Measurements from ENCODE around the gene TWIST2. TPM values are rescaled to one million over a fixed set of nuclear protein-coding genes. Genes with fewer than 3 reads are reported as not detected.

TWIST2 gene
- total RNA-seq, 1 donor from 2014 or later: not detected

DNA sequence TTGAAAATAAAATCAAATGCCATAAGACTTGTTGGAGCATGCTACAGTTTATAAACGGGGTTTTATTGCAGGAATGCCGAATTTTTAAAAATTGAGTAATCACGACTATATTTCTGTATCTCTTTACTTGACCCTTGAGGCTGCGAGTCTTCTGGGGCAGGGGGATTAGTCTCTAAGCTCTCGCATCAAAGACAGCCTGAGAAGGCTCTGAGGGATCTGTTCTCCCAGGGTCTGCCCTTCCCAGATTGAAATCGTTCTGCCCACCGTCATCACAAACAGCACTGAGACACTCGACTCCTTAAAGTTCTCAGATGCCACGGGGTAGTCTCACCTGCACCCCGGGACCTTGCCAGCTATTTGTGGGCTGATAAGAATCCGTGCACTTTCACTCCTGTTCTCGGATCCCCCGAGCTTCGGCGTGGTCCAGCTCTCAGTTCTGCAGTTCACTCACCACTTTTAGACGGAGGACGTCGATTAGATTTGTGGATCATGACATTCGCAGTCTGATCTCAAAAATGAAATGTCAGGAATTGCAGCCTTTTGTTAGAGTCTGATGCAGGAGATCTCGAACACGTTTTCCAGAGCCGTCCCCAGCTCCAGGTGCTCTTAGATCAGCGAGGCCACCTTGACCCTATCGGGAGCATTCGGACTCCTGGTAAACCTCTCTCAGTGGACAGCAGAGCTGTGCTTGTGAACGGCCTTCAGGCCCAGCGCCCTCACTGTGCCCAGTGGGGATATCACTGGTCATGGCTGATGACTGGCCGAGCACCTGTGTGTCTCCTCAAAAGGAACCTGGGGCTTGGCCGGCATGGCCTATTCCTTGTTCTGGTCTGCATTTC lies 43.0 kb downstream of the TWIST2 start:
- no peaks in the 10 kb centered on the region for H3K36me3 Mint-ChIP-seq (ENCODE audit: low read depth)
- no peaks in the 10 kb centered on the region for H3K4me1 Mint-ChIP-seq
- intact Hi-C loops (cut with micrococcal nuclease): no loop called here
- no peaks in the 10 kb centered on the region for H3K9me3 Mint-ChIP-seq
- no peak overlapping the region for H3K4me3 Mint-ChIP-seq
- H3K27ac Mint-ChIP-seq: no peak overlapping the region
- DNase-seq: no peak
- no peaks in the 10 kb centered on the region for H3K27me3 Mint-ChIP-seq

DNA sequence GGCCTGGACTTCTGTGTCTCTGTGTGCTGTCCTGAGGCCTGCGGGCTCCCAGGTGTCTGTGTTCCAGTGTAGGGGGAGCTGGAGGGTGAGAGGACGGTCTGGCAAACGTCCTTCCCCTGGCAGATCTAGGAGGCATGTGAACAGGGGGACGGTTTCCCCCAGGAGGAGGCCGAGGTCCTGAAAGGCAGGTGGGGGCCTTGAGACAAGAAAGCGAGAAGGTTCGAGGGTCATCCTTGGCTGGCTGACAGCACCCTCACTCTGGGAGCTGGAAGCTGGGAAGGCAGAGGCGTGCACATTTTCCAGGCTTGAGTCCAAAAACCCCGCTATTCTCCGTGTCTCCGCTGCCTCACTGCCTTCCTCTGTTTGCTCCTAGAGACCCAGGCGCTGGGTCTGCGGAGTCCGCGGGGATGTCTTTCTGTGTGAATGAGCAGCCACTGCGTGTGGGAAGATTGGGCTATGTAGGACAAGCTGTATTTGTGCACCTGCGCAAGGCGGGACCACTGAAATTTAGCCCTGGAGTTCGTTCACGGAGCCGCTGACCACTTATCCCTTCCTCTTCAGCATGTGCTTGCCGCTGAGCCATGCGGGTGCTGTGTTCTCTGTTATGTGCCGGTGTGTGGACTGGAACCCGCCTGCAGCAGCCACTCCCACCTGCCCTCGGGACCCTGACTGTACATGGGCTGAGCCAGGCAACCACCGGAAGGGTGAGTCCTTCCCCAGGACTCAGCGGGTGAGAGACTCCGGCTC lies 43.7 kb downstream of the TWIST2 start:
- H3K4me3 Mint-ChIP-seq: no peak overlapping the region

DNA sequence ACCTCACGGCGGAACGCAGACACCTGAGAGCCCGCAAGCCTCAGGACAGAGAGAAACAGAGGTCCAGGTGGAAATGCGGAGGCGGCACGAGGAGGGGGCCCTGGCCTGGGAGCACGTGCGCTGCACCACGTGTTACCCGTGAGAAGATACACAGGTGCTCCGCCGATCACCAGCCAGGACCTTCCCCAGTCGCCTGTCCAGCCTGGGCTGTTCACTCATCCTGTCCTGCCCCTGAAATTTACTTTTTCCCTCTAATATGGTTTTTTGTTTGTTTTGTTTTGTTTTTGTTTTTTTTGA lies 44.3 kb downstream of the TWIST2 start:
- DNase-seq: no peak
- no peaks in the 10 kb centered on the region for H3K36me3 Mint-ChIP-seq (ENCODE audit: low read depth)
- H3K27ac Mint-ChIP-seq: no peak overlapping the region
- intact Hi-C loops (cut with micrococcal nuclease): no loop called here
- H3K27me3 Mint-ChIP-seq: no peaks in the 10 kb centered on the region
- H3K9me3 Mint-ChIP-seq: no peaks in the 10 kb centered on the region
- H3K4me1 Mint-ChIP-seq: no peaks in the 10 kb centered on the region
- H3K4me3 Mint-ChIP-seq: no peak overlapping the region

More for the DNA sequence above, 43.7 kb downstream of the TWIST2 start:
- Mint-ChIP-seq H3K36me3 (ENCODE audit: low read depth) (no peaks in the 10 kb centered on the region), H3K4me1 (no peaks in the 10 kb centered on the region), H3K27ac (no peak overlapping the region), H3K27me3 (no peaks in the 10 kb centered on the region), H3K9me3 (no peaks in the 10 kb centered on the region)
- DNase-seq: no peak
- intact Hi-C loops (cut with micrococcal nuclease): no loop called here

- H3K27ac Mint-ChIP-seq: no peak overlapping the region
- H3K4me1 Mint-ChIP-seq: no peaks in the 10 kb centered on the region
- H3K9me3 Mint-ChIP-seq: no peaks in the 10 kb centered on the region
- no peak overlapping the region for H3K4me3 Mint-ChIP-seq
- H3K36me3 Mint-ChIP-seq (ENCODE audit: low read depth): no peaks in the 10 kb centered on the region
- no peaks in the 10 kb centered on the region for H3K27me3 Mint-ChIP-seq
- DNase-seq: no peak
- intact Hi-C loops (cut with micrococcal nuclease): no loop called here
These were observed 44.9 kb downstream of the TWIST2 start for GRCh38 chr2:238892796-238893195.

DNA sequence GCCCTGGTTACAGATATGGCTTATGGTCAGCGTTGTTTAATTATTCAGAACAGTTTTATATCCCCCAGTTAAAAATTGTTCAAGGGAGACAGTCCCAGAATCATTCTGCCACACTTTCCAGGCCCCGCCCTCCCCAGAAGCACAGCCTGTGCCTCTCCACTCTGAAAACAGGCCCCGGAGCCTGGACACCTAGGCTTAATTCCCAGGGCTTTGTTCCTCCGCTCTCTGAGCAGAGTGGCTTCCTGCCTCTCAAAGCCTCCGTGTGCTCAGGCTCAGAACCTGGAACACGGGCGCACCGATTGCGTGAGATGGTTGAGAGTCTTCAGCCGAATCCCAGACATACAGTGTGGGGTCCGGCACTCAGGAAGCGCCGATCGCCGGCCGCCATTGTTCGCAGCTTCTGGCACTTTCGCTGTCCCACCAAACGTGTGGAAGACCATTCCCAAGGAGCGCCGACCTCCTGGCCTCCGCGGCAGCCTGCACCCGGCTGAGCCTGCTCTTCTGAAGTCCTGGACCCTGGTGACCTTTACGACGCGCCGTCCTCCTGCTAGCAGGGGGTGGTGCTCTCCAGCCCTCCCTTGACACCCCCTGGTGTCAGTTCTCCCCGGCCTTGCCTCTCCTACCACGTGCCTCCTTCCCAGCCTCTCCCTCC lies 45.6 kb downstream of the TWIST2 start:
- Mint-ChIP-seq H3K4me3 (no peak overlapping the region), H3K4me1 (no peaks in the 10 kb centered on the region), H3K9me3 (no peaks in the 10 kb centered on the region), H3K27ac (no peak overlapping the region), H3K36me3 (ENCODE audit: low read depth) (no peaks in the 10 kb centered on the region), H3K27me3 (no peaks in the 10 kb centered on the region)
- DNase-seq: no peak
- intact Hi-C loops (cut with micrococcal nuclease): no loop called here

GRCh38 chr2:238894226-238894949 lies 46.5 kb downstream of the TWIST2 start:
- DNase-seq: no peak
- Mint-ChIP-seq H3K27ac (no peak overlapping the region), H3K36me3 (ENCODE audit: low read depth) (no peaks in the 10 kb centered on the region), H3K9me3 (no peaks in the 10 kb centered on the region), H3K27me3 (no peaks in the 10 kb centered on the region), H3K4me3 (no peak overlapping the region), H3K4me1 (no peaks in the 10 kb centered on the region)
- intact Hi-C loops (cut with micrococcal nuclease): no loop called here

GRCh38 chr2:238894950-238895298 lies 47.0 kb downstream of the TWIST2 start:
- Mint-ChIP-seq H3K4me1 (no peaks in the 10 kb centered on the region), H3K27ac (no peak overlapping the region), H3K27me3 (no peaks in the 10 kb centered on the region), H3K9me3 (no peaks in the 10 kb centered on the region), H3K36me3 (ENCODE audit: low read depth) (no peaks in the 10 kb centered on the region), H3K4me3 (no peak overlapping the region)
- no peak for DNase-seq
- intact Hi-C loops (cut with micrococcal nuclease): no loop called here

- Mint-ChIP-seq H3K4me3 (no peak overlapping the region), H3K9me3 (no peaks in the 10 kb centered on the region), H3K36me3 (ENCODE audit: low read depth) (no peaks in the 10 kb centered on the region), H3K27me3 (no peaks in the 10 kb centered on the region), H3K4me1 (no peaks in the 10 kb centered on the region), H3K27ac (no peak overlapping the region)
- DNase-seq: no peak
- intact Hi-C loops (cut with micrococcal nuclease): no loop called here
These were observed 47.5 kb downstream of the TWIST2 start for GRCh38 chr2:238895361-238895882.

DNA sequence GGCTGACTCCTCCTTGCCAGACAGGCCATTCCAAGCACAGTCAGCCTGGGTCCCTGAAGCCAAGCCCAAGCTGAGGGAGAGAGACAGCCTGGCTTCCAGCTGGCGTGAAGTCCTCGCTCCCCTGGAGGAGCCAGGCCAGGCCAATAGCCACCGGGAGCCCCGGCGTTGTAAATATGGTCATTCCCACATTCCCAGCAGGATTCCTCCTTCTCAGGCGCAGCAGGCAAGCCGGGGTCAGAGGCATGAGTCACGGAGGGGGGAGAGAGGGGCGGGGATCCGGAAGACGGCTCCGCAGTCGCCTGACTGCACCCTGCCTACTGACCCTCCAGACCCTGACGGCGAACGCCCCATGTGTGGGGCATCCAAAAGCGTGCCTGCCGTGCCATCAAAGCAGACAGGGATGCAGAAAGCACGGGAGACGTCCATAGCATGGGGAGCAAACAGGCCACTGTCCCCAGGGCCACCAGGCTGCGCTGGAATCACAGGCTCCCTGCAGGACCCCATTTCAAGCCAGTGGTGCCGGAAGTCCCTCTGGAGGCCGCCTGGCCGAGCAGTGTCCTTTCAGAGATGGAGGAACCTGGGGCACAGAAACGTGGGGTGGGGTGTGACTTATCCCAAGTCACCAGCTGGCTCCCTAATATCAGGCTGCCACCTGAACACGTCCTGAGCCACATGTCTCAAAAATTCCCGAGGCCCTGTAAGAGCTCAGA lies 48.2 kb downstream of the TWIST2 start:
- Mint-ChIP-seq H3K27me3 (no peaks in the 10 kb centered on the region), H3K36me3 (ENCODE audit: low read depth) (no peaks in the 10 kb centered on the region), H3K4me3 (no peak overlapping the region), H3K4me1 (no peaks in the 10 kb centered on the region), H3K27ac (no peak overlapping the region), H3K9me3 (no peaks in the 10 kb centered on the region)
- DNase-seq: no peak
- intact Hi-C loops (cut with micrococcal nuclease): no loop called here

DNA sequence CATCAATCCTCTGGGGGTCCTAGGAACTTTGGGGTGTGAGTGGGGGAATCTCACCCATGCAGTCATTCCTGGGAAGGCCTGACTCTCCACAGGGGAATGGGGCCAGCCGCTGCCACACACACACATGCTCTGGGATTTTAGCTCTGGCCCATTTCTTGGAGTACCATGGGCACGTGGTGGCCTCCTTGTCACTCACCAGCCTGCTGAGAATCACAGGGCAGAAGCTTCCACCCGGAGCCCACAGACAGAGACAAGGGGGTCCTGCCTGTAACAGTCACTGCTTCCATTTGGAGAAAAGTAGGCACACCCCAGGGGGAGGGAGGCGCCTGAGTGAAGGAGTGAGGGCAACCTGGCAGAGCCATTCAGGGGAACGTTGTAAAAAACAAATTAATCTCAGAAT lies 48.8 kb downstream of the TWIST2 start:
- Mint-ChIP-seq H3K27ac (no peak overlapping the region), H3K27me3 (no peaks in the 10 kb centered on the region)

GRCh38 chr2:238897122-238897880 lies 49.4 kb downstream of the TWIST2 start:
- H3K4me3 Mint-ChIP-seq: no peak overlapping the region

More for the DNA sequence above, 48.8 kb downstream of the TWIST2 start:
- DNase-seq: no peak
- Mint-ChIP-seq H3K36me3 (ENCODE audit: low read depth) (no peaks in the 10 kb centered on the region), H3K9me3 (no peaks in the 10 kb centered on the region), H3K4me3 (no peak overlapping the region), H3K4me1 (no peaks in the 10 kb centered on the region)
- intact Hi-C loops (cut with micrococcal nuclease): no loop called here

GRCh38 chr2:238897911-238898311 lies 50.0 kb downstream of the TWIST2 start:
- Mint-ChIP-seq H3K27me3 (no peaks in the 10 kb centered on the region), H3K36me3 (ENCODE audit: low read depth) (no peaks in the 10 kb centered on the region), H3K9me3 (no peaks in the 10 kb centered on the region), H3K4me3 (no peak overlapping the region), H3K27ac (no peak overlapping the region), H3K4me1 (no peaks in the 10 kb centered on the region)
- no peak for DNase-seq
- intact Hi-C loops (cut with micrococcal nuclease): no loop called here

More at GRCh38 chr2:238897122-238897880, 49.4 kb downstream of the TWIST2 start:
- no peak for DNase-seq
- Mint-ChIP-seq H3K27me3 (no peaks in the 10 kb centered on the region), H3K27ac (no peak overlapping the region), H3K9me3 (no peaks in the 10 kb centered on the region), H3K4me1 (no peaks in the 10 kb centered on the region), H3K36me3 (ENCODE audit: low read depth) (no peaks in the 10 kb centered on the region)
- intact Hi-C loops (cut with micrococcal nuclease): no loop called here

Data from activated CD4-positive, alpha-beta T cell treated with anti-CD3 and anti-CD28 coated beads, Interleukin-2, amount 10 ng/mL, durations not matched to agents 24 days and 14 days (primary cell).